Measurements from ENCODE around the gene CNTNAP2. TPM values are rescaled to one million over a fixed set of nuclear protein-coding genes. Genes with fewer than 3 reads are reported as not detected.

Gene CNTNAP2
- total and polyA plus RNA-seq, 2 of the 13 experiments (the other 11 are each of a cell fraction or from before 2014, with no cell fraction given), result 0.40 to 0.42 TPM

- Histone ChIP-seq H3K36me3 (replicated peaks in 1 of 2; ENCODE audit: control insufficient read depth in 1 of 2, insufficient read depth in 2 of 2, low read length in 2 of 2) (no peaks in the 10 kb centered on the region), H3K4me3 (replicated peaks in 1 of 3; ENCODE audit: insufficient read depth in 1 of 3, low read depth in 2 of 3, low read length in 3 of 3) (no peak overlapping the region), H3K79me2 (ENCODE audit: insufficient read depth, low read length) (no peaks in the 10 kb centered on the region), H3K27ac (ENCODE audit: extremely low read length, insufficient read depth, low read length) (no peak overlapping the region), H3K9me3 (ENCODE audit: low read length) (peaks cover 48% of the 10 kb centered on the region), H3K9ac (ENCODE audit: insufficient read depth, low read depth, low read length) (no peak overlapping the region), H4K20me1 (ENCODE audit: insufficient read depth, low read length) (no peaks in the 10 kb centered on the region), H2AFZ (ENCODE audit: low read length) (no peak overlapping the region), H3K4me1 (ENCODE audit: insufficient read depth, low read length) (no peaks in the 10 kb centered on the region), H3K27me3 (ENCODE audit: control insufficient read depth in 1 of 2, insufficient read depth in 2 of 2, low read length in 2 of 2) (no peaks in the 10 kb centered on the region), H3K4me2 (ENCODE audit: low read depth, low read length) (no peak overlapping the region)
- ATAC-seq, result no peak
- no peak for DNase-seq (ENCODE audit: low spot score)
- BruUV-seq (replicated peaks), result no TSS peak
- intact Hi-C loops (cut with micrococcal nuclease; ENCODE audit: unreplicated experiment), result loop anchor here (5.0 kb wide), 1 partner anchor 958 kb away; no protein-coding TSS in a partner anchor
- FAIRE-seq, result no peak
- in situ Hi-C loops (cut with HindIII; ENCODE audit: extremely low pct_ligation_motif_present, low pct_unique_long_range_greater_than_20kb), result no loop called here
- ChIA-PET CTCF (ENCODE audit: low intra/inter-chr PET ratio, low total read pairs) (no interaction called here), POLR2A (no interaction called here)
- TF ChIP-seq MAFF (IDR thresholded peaks at IDR 0.05; ENCODE audit: low read depth, low read length) (peak; percentile 56; the same call in 1 of the 2 replicates), ZNF556 (CRISPR knock-in tag; IDR thresholded peaks at IDR 0.05; ENCODE audit: borderline replicate concordance) (no peak), MAFK (conservative IDR thresholded peaks at IDR 0.05 in 1 of 2, IDR thresholded peaks at IDR 0.05 in 1 of 2; ENCODE audit: low read length in 2 of 2) (peak; percentile 37 to 57; a peak in 3 of 4 replicates)
- WGBS (ENCODE audit: low lambda C conversion rate), result 0% methylated on average over 1 of the region's 1 CpG
Measured at GRCh38 chr7:147089608-147090007, 973.0 kb downstream of the CNTNAP2 start.

- Histone ChIP-seq H4K20me1 (ENCODE audit: insufficient read depth, low read length) (no peaks in the 10 kb centered on the region), H3K79me2 (ENCODE audit: insufficient read depth, low read length) (no peaks in the 10 kb centered on the region), H3K27ac (ENCODE audit: extremely low read length, insufficient read depth, low read length) (no peak overlapping the region), H2AFZ (ENCODE audit: low read length) (no peak overlapping the region), H3K36me3 (replicated peaks in 1 of 2; ENCODE audit: control insufficient read depth in 1 of 2, insufficient read depth in 2 of 2, low read length in 2 of 2) (no peaks in the 10 kb centered on the region), H3K4me1 (ENCODE audit: insufficient read depth, low read length) (no peaks in the 10 kb centered on the region), H3K9ac (ENCODE audit: insufficient read depth, low read depth, low read length) (no peak overlapping the region), H3K27me3 (ENCODE audit: control insufficient read depth in 1 of 2, insufficient read depth in 2 of 2, low read length in 2 of 2) (no peaks in the 10 kb centered on the region), H3K9me3 (ENCODE audit: low read length) (peaks cover 66% of the 10 kb centered on the region), H3K4me2 (ENCODE audit: low read depth, low read length) (no peak overlapping the region), H3K4me3 (replicated peaks in 1 of 3; ENCODE audit: insufficient read depth in 1 of 3, low read depth in 2 of 3, low read length in 3 of 3) (no peak overlapping the region)
- FAIRE-seq (no peak), DNase-seq (ENCODE audit: low spot score) (no peak), ATAC-seq (no peak)
- POLR2A ChIA-PET, result no interaction called here
- intact Hi-C loops (cut with micrococcal nuclease; ENCODE audit: unreplicated experiment), result no loop called here
- in situ Hi-C loops (cut with HindIII; ENCODE audit: extremely low pct_ligation_motif_present, low pct_unique_long_range_greater_than_20kb), result no loop called here
- CTCF ChIA-PET (ENCODE audit: low intra/inter-chr PET ratio, low total read pairs), result no interaction called here
- BruUV-seq (replicated peaks), result no TSS peak
- 0% methylated on average over 2 of the region's 2 CpGs for WGBS (ENCODE audit: low lambda C conversion rate)
- TF ChIP-seq ZIK1 (CRISPR knock-in tag; IDR thresholded peaks at IDR 0.05; ENCODE audit: borderline replicate concordance, low read depth), result no peak
- TF ChIP-seq ZNF512 (CRISPR knock-in tag; IDR thresholded peaks at IDR 0.05), result no peak
- TF ChIP-seq REPIN1 (CRISPR knock-in tag; IDR thresholded peaks at IDR 0.05; ENCODE audit: borderline replicate concordance, low read depth), result no peak
- TF ChIP-seq IRF1 (CRISPR knock-in tag; IDR thresholded peaks at IDR 0.05; ENCODE audit: low read depth), result no peak
- TF ChIP-seq ARID5B (CRISPR knock-in tag; IDR thresholded peaks at IDR 0.05), result no peak
Measured at GRCh38 chr7:147096629-147097028, 980.0 kb downstream of the CNTNAP2 start.
